SW480 (cell line): ENCODE data around the gene BLCAP.
"Not testable (repeated sequence)": the region's sequence is repeated elsewhere in the genome, so short reads cannot be mapped to it uniquely, and the experiment has no call there.

Experiments
- DNase-seq: peaks from one replicate; pipeline ENCODE4 v3.0.0-alpha.2; 2016; ENCODE audit warnings: low spot score

Gene BLCAP, protein sequence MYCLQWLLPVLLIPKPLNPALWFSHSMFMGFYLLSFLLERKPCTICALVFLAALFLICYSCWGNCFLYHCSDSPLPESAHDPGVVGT

DNA sequence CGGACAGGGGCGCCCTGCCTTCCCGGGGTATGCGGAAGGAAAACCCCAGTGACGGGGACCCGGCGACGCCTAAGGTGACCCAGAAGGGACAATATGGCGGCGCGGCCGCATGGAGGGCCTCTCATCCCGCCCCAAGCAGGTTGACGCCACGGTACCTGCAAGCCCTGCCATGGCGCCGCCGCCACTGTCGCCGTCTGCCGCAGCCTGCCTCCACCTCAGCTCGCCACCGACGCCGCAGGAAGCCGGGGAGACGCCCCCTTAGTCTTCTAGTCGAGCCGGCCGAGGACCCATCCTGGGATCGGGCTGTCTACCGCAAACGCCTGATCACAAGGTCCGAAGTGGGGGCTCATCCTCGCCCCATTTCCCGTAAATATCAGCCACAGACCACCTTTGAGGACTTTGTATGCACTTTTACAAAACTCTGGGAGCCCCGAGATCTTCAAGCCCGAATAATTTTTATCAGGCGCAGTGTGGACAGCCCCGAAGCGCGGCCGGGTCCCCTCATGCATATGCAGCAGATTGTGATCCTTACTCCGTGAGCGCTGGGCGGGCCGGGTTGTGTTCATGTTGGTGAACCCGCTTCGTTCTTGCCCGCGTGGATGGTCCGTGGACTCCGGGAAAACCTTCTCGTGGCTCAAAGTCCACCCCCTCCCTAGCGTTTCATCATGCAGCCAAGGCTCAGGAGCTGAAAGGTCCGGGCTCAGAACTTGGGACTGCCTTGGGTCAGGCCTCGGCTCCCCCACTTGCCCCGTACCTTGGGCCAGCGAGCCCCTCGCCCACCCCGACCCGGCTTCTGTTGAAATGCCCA, at the start of gene BLCAP:
BLCAP (minus strand) TSS at position 239 of the 808 bp plus-strand sequence. CDS start 8,702 bp downstream, outside the sequence.
- DNase-seq: peak; percentile 94

DNA sequence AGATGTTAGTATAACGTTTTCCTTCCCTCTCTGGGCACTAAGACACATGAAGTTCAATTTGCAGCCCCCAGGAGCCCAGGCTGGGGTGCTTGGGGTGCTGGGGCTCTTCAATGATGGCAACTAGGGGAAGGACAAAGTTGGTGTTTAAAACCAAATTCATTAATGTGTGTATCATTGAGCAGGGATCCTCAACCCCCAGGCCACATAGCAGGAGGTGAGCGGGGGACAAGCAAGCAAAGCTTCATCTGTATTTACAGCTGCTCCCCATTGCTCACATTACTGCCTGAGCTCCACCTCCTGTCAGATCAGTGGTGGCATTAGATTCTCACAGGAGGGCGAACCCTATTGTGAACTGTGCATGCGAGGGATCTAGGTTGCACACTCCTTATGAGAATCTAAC, 49.8 kb upstream of the BLCAP start:
- DNase-seq: not testable (repeated sequence)

DNA sequence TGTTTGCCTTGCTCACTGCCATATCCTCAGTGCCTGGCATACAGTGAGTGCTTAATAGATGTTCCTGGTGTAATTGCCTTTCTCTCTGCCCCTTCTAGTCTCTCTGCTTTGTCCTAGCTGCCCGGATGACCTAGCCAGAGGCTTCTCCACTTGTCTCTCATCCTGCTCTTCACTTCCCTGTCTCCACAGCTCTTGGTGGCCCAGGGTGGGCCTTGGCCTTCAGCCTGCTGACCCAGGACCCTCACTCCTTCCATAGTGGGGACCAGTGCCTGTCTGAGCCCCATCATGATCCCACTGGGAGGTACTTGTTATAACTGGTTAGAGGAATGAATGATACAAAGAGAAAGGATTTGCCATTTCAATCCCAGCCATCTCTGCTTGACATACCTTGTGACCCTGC, 49.2 kb upstream of the BLCAP start:
- DNase-seq: no peak

DNA sequence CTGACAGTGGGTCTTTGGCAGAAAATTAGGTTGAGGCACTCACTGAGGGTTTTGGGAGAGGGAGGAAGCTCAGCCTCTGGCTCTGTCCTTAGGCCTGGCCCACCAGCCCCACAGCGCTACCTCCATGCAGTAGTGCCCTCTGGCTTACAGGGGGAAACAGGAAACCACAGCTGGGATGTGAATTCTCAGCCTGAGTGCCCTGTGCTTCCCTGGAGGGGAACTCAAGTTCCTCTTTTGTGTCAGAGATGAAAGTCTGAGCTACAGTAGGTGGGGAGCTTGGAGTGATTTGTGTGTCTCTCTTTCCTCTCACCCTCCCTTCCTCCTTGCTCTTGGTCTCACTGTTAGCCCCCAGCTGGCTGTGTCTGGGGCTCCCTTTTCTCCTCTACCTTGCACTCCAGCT, 48.2 kb upstream of the BLCAP start:
- no peak for DNase-seq

DNA sequence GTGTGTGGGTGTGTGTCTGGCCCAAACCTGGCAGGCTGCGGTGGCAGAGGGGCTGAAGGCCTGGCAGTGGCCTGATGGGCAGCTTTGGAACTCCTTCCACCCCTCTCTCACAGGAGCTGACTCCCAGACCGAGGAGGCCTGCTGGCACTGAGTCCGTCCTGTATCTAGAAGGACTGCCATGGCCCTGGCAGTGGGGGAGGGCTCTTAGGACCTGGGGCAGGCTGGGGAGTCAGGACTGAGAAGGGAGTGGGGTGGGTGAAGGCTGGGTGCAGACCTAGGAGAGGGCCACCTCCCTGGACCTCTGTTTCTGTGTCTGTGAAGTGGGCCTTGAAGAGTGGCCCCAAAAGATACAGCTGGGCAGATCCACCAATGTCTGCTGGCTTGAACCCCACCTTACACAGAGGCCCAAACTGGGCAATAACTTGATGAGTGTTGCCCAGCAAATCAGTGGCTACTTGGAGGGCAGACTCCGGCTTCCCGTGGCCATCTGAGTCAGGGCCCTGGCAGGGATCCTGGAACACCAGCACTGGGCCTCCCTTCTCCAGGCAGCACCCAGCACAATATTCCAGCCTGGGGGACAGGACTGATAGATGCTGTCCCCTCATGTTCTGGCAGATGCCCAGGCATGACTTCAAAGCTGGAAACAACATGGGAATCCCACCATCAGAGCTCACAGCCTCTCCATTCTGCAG, 46.7 kb upstream of the BLCAP start:
- no peak for DNase-seq

DNA sequence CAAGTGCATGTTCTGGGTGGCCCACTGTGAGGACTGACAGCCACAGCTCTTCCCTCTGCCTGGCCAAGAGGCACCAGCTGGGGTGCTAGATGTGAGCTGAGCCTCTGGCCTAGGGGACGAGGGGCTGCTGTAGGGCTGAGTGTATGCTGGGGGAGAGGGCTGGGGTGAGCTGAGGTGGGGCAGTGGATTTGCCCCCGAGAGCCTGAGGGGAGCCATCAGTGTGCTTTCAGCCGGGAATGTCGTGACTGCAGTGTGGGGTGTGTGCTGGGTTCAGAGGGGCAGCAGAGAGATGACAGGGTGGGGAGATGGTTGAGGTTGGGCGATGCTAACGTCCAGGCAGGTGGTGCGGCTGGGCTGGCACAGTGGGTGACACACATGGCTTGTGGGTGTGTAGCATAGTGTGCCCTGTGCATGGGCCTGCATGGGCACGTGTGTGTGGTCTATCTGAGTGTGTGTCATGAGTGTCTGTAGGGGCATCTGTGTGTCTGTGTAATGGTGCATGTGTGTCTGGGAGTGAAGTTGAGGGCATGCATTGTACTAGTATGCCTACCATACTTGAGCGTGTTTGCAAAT, 46.0 kb upstream of the BLCAP start:
- no peak for DNase-seq

DNA sequence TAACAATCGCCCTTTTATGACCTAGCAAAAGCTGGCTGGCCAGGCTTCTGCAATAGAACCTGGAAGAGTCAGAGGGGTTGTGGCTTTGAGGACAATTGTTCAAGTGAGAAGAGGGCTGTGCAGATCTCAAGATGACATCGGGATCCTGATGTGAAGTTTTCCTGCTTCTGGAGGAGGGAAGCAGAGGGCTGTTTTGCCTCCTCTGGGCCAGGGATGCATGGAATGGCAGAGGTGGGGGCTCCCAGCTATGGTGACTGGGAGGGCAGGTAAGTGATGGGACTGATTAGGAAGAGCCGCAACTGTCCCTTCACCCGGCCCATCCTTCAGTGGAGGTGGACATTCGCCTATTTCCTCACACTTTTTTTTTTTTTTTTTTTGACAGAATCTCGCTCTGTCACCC, 43.4 kb upstream of the BLCAP start:
- no peak for DNase-seq

DNA sequence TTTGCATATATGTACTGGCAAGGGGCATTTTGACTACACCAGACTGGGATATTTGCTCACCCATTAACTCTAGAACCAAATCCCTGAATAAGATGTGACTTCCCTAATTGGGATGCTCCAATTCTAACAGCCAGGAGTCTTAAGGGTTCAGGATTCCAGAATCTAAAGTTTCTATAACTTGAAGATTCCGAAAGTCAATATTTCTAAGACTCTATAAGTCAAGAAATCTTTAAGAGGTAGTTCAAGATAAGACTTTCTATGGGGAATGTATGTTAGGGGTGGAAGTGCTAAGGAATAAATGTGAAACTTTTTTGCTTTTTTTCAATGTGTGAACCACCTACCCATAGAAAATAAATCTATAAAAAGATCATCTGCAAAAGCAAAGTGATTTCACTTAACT, 42.7 kb upstream of the BLCAP start:
- no peak for DNase-seq

DNA sequence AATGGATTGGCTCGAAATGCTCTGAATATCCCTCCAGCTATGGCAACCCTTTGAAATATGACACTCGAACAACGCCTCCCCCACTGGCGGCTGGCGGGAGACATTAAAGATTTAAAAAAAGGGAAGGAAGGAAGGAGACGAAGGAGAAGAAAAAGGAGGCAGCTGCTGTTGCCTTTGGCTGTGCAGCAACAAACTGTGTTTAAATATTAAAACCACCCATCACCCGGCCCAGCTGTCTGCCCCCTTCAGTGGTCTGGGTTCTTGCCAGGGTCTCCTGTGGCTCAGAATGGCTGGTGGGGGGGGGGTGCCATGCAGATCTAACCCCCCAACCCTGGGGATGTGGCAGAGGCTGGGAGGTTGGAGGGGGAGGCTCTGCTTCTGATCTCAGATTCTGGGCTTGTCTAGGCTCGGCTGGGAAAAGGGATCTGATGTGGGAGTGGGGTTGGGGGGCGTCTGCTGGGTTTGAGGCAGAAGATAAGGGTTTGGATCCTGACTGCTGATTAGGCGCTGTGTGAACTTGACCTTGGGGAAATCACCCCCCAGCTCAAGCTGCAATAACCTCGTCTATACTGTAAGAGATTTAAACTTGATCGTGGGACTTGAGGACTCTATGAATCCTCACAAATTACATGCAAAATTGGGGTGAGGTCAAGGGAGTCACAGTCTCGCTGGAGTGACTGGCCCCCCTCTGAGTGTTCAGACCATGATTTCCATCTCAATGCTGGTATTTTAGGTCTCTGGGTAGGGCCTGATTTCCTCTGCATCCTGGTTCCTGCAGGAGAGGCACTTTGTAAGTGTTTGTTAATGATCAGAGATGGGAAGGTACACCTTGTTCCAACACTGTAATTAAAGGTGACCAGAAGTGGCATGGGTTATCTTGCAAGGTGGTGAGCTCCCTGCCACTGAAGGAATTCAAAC, 40.3 kb upstream of the BLCAP start:
- peak; percentile 55 for DNase-seq

DNA sequence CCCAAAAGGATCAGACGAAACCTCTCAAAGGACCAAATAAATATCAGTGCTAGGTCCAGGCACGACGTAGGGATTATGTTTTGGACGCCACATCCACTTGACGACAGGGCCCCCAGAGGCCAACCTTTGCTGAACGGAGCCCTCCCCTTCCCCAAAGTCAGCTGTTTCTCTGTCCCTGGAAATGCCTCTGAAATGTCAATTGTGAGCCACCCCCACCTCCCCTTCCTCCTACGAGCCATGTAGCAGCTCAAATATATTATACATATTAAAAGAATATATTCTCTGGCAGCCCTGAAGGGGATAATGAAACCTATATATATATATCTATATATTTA, 39.6 kb upstream of the BLCAP start:
- DNase-seq: no peak

DNA sequence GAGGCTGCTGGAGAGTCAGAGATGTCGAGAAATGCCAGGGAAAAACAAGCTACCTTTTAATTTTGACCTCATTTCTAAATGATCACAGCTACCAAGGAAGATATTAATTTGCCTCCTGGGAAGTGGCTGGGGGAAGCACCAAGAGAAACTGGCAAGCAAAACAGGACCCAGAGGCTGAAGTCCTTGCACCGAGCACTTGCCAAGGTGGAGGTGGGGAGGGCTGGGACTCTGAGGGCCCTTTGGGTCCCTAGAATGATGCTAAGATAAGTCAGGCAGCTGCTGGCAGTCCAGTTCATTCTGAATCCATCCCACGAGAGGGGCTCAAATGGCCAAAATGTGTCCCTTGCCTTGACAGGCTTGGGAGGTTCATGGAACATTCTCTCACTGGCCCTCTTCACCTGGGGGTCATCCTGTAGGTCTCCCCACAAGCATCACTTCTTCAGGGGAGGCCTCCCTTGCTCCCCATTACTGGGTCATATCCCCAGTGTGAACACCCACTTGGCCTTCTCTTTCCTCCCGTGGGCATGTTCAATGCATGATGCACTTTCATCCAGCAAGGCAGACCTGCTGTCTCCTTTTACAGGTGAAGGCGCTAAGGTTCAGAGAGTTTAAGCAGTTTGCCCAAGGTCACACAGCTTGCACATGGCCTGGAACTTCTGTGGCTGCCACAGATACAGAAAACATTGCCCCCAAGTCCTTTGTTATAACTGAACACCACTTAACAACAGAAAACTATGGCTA, 39.1 kb upstream of the BLCAP start:
- DNase-seq: no peak

DNA sequence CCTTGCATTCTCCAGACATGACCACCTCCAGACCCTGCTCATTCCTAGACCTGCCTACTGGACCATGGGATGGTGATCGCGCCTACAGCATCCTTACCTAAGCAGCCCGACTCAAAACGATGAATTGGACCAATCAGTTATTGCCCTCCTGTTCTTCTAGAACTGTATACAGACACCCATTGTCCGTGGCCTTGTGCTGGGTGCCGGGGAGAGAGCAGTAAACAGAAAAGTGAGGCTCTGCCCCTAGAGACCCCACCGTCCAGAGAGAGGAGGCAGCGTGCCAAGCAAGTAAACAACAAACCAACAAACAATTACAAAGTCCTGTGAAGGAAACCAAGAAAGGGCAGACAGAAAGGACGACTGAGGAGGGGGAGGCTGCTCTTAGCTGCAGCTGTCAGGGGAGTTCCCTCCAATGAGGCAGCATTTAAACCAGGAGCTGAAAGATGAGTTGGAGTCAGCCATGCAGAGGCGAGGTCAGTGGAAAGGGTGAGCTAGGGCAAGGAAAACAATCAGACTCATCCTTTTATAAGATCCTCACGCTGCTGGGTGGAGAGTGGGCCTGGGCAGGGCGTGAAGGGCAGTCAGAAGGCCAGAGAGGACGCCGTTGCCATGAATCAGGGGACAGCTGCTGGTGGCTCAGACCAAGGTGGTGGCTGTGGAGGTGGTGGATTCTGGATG, 37.6 kb upstream of the BLCAP start:
- DNase-seq: no peak

DNA sequence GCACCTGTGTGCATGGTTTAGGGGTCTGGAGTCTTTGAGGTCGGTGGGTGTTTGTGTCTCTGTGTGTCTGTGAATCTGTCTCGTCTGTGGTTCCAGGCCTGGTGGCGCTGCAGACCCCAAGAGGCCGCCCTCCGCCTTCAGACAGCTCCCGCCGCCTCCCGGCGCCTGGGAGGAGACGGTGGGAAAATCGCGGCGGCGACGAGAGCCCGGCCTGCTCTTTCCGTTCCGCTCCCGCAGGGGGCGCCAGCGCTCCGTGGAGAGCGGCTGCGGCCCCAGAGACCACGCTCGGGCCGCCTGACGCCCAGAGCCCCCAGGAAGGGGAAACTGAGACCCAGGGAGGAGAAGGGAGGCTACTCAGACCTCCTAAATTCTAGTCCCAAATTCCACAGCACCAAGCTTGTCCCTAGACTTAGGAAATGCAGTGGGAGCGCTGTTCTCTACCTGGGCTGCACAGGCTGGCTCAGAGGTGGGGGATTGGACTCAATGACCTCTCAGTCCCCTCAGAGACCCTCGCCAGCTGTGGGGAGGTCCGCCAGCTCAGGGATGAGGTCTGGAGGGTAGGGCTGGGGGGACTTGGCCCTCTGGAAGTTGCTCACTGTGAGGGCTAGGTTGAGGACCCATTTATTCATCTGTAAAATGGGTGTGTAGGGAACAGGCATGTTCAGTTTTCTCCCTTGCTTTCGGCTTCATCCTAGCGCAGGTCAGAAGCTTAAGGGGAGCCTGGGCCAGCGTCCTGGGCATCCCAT, 36.9 kb upstream of the BLCAP start:
- DNase-seq: peak; percentile 29

DNA sequence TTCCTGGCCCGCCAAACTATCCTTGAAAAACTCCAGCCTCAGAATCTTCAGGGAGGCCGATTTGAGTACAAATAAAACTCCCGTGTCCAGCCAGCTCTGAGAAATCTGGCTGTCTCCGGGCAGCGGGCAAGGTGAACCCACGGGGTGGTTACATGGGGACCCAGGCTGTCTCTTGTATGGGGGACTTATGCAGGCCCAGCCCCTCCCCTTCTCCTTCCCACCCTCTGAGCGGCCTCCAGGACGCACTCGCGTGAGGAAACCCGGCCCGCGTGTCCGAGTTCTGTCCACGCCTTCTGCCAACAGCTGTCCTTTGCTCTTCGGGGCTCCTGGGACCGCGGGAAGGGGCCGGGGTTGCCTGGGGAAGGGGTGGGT, 36.3 kb upstream of the BLCAP start:
- no peak for DNase-seq

DNA sequence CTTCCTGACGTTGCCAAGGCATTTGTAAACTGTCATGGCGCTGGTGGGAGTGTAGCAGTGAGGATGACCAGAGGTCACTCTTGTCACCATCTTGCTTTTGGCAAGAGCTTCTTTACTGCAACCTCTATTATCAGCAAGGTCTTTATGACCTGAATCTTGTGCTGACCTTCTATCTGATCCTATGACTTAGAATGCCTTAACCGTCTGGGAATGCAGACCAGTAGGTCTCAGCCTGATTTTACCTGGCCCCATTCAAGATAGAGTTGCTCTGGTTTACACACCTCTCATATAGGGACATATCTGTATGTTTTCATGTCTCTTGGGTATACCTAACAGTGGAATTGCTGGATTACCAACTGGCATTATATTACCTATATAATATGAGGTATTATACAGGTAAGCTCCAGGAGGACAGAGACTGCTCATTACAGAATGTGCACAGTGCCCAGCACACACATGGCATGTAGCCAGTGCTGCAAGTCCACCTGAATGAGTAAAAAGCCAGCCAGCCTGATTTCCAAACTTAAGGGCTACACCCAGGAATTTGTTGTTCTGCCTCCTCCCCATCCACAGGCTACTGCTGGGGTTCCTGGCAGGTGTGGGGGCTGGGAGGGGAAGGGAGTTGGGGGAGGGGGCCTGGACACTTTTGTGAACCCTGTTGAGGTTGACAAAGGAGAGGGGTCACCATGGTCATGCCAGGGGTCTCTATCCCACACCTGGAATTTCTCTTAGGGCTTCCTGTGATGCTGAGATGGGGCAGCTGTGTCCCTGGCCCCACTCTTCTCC, 35.2 kb upstream of the BLCAP start:
- no peak for DNase-seq

DNA sequence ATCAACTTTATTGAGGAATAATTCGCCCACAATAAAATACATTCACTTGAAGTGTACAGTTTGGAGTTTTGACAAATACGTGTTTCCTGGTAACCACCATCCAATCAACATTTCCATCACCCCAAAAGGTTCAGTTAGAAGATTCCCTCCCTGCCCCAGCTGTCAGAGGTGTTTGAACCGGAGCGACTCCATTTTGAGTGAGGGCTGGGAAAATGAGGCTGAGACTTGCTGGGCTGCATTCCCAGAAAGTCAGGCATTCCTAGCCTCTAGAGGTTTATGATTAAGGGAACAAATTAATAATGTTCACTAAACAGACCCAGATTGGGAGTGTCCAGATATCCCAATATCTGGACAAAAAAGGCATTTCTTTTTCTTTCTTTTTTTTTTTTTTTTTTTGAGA, 33.0 kb upstream of the BLCAP start:
- no peak for DNase-seq

DNA sequence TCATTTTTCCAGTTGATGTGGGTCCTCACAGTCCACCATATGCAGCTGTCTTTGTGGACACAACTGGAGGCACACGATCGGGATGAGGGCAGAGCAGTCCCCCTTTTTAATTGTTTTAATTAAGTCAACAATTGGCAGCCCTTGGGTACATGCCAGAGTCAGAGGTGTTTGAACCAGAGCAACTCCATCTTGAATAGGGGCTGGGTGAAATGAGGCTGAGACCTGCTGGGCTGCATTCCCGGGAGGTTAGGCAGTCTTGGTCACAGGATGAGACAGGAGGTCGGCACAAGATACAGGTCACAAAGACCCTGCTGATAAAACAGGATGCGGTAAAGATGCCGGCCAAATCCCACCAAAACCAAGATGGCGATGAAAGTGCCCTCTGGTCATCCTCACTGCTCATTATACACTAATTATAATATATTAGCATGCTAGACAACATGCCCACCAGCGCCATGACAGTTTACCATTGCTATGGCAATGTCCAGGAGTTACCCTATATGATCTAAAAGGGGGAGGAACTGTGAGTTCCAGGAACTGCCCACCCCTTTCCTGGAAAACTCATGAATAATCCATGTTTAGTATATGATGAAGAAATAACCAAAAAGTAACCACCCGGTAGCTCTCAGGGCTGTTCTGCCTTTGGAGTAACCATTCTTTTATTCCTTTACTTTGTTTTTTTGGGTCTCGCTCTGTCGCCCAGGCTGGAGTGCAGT, 31.8 kb upstream of the BLCAP start:
- DNase-seq: no peak

DNA sequence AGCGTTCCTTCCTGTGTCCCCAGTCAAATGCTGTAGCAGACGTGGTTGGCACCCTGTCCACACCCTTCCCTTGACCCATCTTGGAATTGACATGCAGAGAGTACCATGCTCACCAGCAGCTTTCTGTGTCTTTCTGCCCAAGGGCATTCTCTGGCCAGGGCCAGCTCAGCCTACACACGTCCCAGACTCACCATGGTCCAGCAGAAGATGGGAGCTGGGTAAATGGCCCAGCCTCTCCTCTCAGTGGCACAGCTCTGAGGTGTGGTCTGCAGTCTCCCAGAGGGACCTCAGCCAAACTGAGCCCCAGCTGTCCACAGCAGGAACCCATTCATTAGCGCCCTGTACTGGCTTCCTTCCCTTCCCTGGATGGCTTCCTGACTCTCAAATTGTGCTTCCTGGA, 31.1 kb upstream of the BLCAP start:
- DNase-seq: no peak

DNA sequence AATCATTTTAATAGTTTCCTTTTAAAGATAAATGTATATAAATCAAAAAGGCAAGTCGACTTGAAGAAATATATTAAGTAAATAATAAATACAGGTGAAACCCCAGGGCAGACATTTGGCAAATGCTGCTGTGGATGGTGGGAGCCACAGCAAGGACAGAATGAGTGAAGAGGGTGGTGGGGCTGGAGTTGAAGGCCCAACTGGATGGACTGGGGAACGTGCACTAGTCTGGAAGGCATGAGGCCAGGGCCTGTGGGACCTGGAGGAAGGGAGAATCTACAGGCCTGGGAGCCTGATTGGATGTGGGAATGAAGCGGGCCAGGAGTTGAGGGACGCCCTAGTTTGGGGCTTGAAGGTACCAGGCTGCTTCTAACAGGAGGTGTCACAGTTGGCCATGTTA, 30.6 kb upstream of the BLCAP start:
- DNase-seq: no peak
